Body of pancreas (tissue), 4 donors: Measurements from ENCODE around the gene GTF2E1.

ENCODE experiments used
- CTCF ChIP-seq, 7 experiments: fragments of 450-650 bp in 4 of 7; fragments of 200-600 bp in 3 of 7; sonication (generic) in 3 of 7; IDR thresholded peaks; one replicate each; pipeline ENCODE4 v1.5.1; 2016 to 2019; ENCODE audit warnings: antibody characterized with exemption in 7 of 7
- POLR2A ChIP-seq, 3 donors: fragments of 450-650 bp; IDR thresholded peaks; one replicate each; pipeline ENCODE4 v1.6.1; 2016; ENCODE audit warnings: antibody characterized with exemption in 3 of 3, mild to moderate bottlenecking in 2 of 3

- TF ChIP-seq CTCF (IDR thresholded peaks at IDR 0.05) (no peak), POLR2A (IDR thresholded peaks at IDR 0.05) (no peak)
Observed at GRCh38 chr3:120793601-120794000, 51.1 kb downstream of the GTF2E1 start.
